Upper lobe of left lung (tissue), 4 donors: ENCODE results near the gene RHAG.

Experiments
- EP300 ChIP-seq, 4 donors: sonication (generic); formaldehyde crosslinking; IDR thresholded peaks; one replicate each; pipeline ENCODE4 v1.5.1; 2017; ENCODE audit warnings: antibody characterized with exemption in 4 of 4, control low read depth in 2 of 4
- POLR2A ChIP-seq, 4 donors: fragments of 450-650 bp; IDR thresholded peaks; one replicate each; pipeline ENCODE4 v1.5.1; 2016 to 2017; ENCODE audit warnings: antibody characterized with exemption in 4 of 4, mild to moderate bottlenecking in 2 of 4
- POLR2AphosphoS5 ChIP-seq, 2 donors: sonication (generic); formaldehyde crosslinking; IDR thresholded peaks; one replicate each; pipeline ENCODE4 v1.5.1; 2017; ENCODE audit warnings: antibody characterized with exemption in 2 of 2
- TF ChIP-seq, protein P1 (sequence below), 6 experiments: fragments of 450-650 bp in 4 of 6; fragments of 200-600 bp in 2 of 6; sonication (generic) in 2 of 6; IDR thresholded peaks; one replicate each; pipeline ENCODE4 v1.5.1; 2016 to 2019; ENCODE audit warnings: antibody characterized with exemption in 6 of 6

GRCh38 chr6:49634836-49635218 is 1.8 kb downstream of the RHAG start:
- TF ChIP-seq EP300 (IDR thresholded peaks at IDR 0.05) (no peak), POLR2AphosphoS5 (IDR thresholded peaks at IDR 0.05) (no peak), POLR2A (IDR thresholded peaks at IDR 0.05) (no peak)
- TF ChIP-seq, protein P1, sequence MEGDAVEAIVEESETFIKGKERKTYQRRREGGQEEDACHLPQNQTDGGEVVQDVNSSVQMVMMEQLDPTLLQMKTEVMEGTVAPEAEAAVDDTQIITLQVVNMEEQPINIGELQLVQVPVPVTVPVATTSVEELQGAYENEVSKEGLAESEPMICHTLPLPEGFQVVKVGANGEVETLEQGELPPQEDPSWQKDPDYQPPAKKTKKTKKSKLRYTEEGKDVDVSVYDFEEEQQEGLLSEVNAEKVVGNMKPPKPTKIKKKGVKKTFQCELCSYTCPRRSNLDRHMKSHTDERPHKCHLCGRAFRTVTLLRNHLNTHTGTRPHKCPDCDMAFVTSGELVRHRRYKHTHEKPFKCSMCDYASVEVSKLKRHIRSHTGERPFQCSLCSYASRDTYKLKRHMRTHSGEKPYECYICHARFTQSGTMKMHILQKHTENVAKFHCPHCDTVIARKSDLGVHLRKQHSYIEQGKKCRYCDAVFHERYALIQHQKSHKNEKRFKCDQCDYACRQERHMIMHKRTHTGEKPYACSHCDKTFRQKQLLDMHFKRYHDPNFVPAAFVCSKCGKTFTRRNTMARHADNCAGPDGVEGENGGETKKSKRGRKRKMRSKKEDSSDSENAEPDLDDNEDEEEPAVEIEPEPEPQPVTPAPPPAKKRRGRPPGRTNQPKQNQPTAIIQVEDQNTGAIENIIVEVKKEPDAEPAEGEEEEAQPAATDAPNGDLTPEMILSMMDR (IDR thresholded peaks at IDR 0.05) = no peak
